HG03575 (cell line): ENCODE results near the gene VPS8.

Experiments used
- ATAC-seq: cut with Tn5 transposase; IDR thresholded peaks from one replicate; pipeline ENCODE4 v1.9.1; 2021; ENCODE audit not compliant: unreplicated experiment, insufficient number of reproducible peaks, low FRiP score; ENCODE audit errors: extremely low read depth

Gene VPS8

GRCh38 chr3:185065059-185065458 lies 253.1 kb downstream of the VPS8 start:
- ATAC-seq, result no peak

GRCh38 chr3:185066251-185066650 lies 254.3 kb downstream of the VPS8 start:
- no peak for ATAC-seq

GRCh38 chr3:185067173-185067572 lies 255.2 kb downstream of the VPS8 start:
- no peak for ATAC-seq

- no peak for ATAC-seq
Measured at GRCh38 chr3:185069037-185070030, 257.4 kb downstream of the VPS8 start.

- no peak for ATAC-seq
Measured at GRCh38 chr3:185070491-185071286, 258.7 kb downstream of the VPS8 start.

GRCh38 chr3:185071287-185071800 lies 259.4 kb downstream of the VPS8 start:
- no peak for ATAC-seq

GRCh38 chr3:185075547-185075946 lies 263.6 kb downstream of the VPS8 start:
- ATAC-seq, result no peak

GRCh38 chr3:185076219-185076618 lies 264.3 kb downstream of the VPS8 start:
- ATAC-seq, result no peak

GRCh38 chr3:185079625-185080024 lies 267.7 kb downstream of the VPS8 start:
- ATAC-seq, result no peak

- ATAC-seq, result no peak
Measured at GRCh38 chr3:185081521-185081920, 269.6 kb downstream of the VPS8 start.

- no peak for ATAC-seq
Measured at GRCh38 chr3:185082149-185082548, 270.2 kb downstream of the VPS8 start.

- no peak for ATAC-seq
Measured at GRCh38 chr3:185082829-185083228, 270.9 kb downstream of the VPS8 start.

GRCh38 chr3:185084402-185084801 lies 272.4 kb downstream of the VPS8 start:
- no peak for ATAC-seq

- ATAC-seq, result no peak
Measured at GRCh38 chr3:185084901-185085300, 272.9 kb downstream of the VPS8 start.

GRCh38 chr3:185087419-185087818 lies 275.5 kb downstream of the VPS8 start:
- ATAC-seq, result no peak

GRCh38 chr3:185089343-185089742 lies 277.4 kb downstream of the VPS8 start:
- ATAC-seq, result no peak

GRCh38 chr3:185089751-185090150 lies 277.8 kb downstream of the VPS8 start:
- no peak for ATAC-seq

- ATAC-seq, result no peak
Measured at GRCh38 chr3:185090811-185091210, 278.8 kb downstream of the VPS8 start.

- ATAC-seq, result no peak
Measured at GRCh38 chr3:185093116-185093515, 281.1 kb downstream of the VPS8 start.

GRCh38 chr3:185094697-185095096 lies 282.7 kb downstream of the VPS8 start:
- no peak for ATAC-seq
